ENCODE data around the gene FKBP6.
"Not testable (repeated sequence)": the region's sequence is repeated elsewhere in the genome, so short reads cannot be mapped to it uniquely, and the experiment has no call there.

Gene FKBP6

GRCh38 chr7:73397521-73398281 lies 69.7 kb downstream of the FKBP6 start:
- peak overlapping the region; percentile 3 for H3K4me3 ChIP-seq (ENCODE audit: low read depth, low read length)
- TF ChIP-seq CTCF (IDR thresholded peaks at IDR 0.05; ENCODE audit: low read depth, low read length, missing control alignments), result no peak
- in situ Hi-C loops (cut with HindIII; ENCODE audit: low sequenced_read_pairs), result no loop called here
- no peak for DNase-seq (ENCODE audit: low read depth)

- in situ Hi-C loops (cut with HindIII; ENCODE audit: low sequenced_read_pairs), result not testable (repeated sequence)
- DNase-seq (ENCODE audit: low read depth), result peak; percentile 22
- H3K4me3 ChIP-seq (ENCODE audit: low read depth, low read length), result peak overlapping the region; percentile 16
These were observed 71.5 kb downstream of the FKBP6 start for GRCh38 chr7:73399185-73400050.

GRCh38 chr7:73404860-73405259 lies 76.9 kb downstream of the FKBP6 start:
- DNase-seq (ENCODE audit: low read depth); H3K4me3 ChIP-seq (ENCODE audit: low read depth, low read length); in situ Hi-C loops (cut with HindIII; ENCODE audit: low sequenced_read_pairs): not testable (repeated sequence)
